Measurements from ENCODE around the gene WEE2. TPM values are rescaled to one million over a fixed set of nuclear protein-coding genes. Genes with fewer than 3 reads are reported as not detected.

Gene WEE2
- total RNA-seq, 4 donors from 2014 or later = 0.79 TPM; not detected in 3

DNA sequence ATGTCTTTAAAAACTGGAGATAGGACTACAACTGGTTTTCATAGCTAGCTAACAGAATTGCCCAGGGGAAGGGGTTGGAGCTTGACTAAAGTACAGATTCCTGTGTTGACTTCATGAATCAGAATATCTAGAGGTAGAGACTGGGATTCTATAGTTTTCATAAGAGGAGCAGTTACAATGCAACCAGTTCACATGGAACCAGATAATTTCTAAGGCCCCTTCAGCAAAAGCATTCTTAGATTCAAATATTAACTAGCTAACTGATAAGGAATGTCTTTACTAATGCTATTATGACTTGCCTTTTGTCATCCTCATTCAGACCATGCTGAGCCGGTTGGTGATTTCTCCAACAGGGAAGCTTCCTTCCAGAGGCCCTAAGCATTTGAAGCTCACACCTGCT lies 5.7 kb downstream of the WEE2 start:
- Histone ChIP-seq H3K4me1 (no peaks in the 10 kb centered on the region), H3K27ac (no peak overlapping the region), H3K4me3 (replicated peaks in 1 of 3) (no peak overlapping the region), H3K27me3 (no peaks in the 10 kb centered on the region), H3K36me3 (no peaks in the 10 kb centered on the region), H3K9me3 (no peaks in the 10 kb centered on the region)
- DNase-seq = no peak
- intact Hi-C loops (cut with DNase I) = no loop called here
- TF ChIP-seq, protein P1, sequence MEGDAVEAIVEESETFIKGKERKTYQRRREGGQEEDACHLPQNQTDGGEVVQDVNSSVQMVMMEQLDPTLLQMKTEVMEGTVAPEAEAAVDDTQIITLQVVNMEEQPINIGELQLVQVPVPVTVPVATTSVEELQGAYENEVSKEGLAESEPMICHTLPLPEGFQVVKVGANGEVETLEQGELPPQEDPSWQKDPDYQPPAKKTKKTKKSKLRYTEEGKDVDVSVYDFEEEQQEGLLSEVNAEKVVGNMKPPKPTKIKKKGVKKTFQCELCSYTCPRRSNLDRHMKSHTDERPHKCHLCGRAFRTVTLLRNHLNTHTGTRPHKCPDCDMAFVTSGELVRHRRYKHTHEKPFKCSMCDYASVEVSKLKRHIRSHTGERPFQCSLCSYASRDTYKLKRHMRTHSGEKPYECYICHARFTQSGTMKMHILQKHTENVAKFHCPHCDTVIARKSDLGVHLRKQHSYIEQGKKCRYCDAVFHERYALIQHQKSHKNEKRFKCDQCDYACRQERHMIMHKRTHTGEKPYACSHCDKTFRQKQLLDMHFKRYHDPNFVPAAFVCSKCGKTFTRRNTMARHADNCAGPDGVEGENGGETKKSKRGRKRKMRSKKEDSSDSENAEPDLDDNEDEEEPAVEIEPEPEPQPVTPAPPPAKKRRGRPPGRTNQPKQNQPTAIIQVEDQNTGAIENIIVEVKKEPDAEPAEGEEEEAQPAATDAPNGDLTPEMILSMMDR (IDR thresholded peaks at IDR 0.05) = no peak
- no peak for TF ChIP-seq POLR2A (IDR thresholded peaks at IDR 0.05)
- WGBS, 2 donors = 83 to 100% methylated on average over 1 of the region's 1 CpG

DNA sequence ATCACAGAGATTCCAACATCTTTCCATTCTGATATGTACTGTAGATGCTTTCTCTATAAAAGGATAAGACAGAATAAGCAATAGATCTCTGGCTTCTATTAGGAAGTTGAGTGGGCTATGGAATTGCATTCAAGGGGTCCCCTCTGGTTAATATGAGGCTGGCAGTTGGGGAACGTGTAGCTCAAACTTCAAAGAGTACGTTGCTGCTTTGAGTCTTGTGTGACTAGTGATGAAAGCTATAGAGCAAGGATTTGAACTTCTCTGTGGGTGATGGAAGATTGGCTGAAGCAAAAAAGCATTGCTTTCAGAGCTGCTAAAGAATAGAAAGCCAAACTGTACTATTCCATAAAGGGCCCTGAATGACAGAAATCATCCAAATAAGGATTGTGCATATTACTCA lies 6.4 kb downstream of the WEE2 start:
- Histone ChIP-seq H3K4me1 (no peaks in the 10 kb centered on the region), H3K4me3 (replicated peaks in 1 of 3) (no peak overlapping the region), H3K9me3 (no peaks in the 10 kb centered on the region), H3K27me3 (no peaks in the 10 kb centered on the region), H3K27ac (no peak overlapping the region), H3K36me3 (no peaks in the 10 kb centered on the region)
- TF ChIP-seq, protein P1 (IDR thresholded peaks at IDR 0.05) = no peak
- no peak for TF ChIP-seq POLR2A (IDR thresholded peaks at IDR 0.05)
- WGBS, 2 donors = 85 to 87% methylated on average over 2 of the region's 2 CpGs
- DNase-seq = no peak
- intact Hi-C loops (cut with DNase I) = no loop called here

DNA sequence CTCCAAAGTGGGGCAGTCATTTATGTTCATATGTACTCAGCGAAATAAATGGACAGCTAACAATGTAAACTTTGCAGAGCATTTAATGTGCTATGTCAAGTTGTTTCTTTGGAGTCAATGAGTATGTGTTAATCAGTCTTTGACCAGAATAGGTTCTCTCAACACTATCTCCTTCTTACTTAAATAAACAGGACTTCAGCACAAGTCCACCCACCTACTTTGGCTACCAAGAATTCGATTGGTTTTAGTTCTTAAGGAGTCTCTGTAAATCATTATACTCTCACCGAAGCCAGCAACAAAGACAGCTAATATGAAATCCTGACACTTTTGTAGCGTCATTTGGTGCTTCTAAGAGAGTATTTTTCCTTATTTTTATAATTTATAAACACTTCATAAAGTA lies 6.9 kb downstream of the WEE2 start:
- intact Hi-C loops (cut with DNase I) = no loop called here
- 53 to 65% methylated on average over 4 of the region's 4 CpGs for WGBS, 2 donors

DNA sequence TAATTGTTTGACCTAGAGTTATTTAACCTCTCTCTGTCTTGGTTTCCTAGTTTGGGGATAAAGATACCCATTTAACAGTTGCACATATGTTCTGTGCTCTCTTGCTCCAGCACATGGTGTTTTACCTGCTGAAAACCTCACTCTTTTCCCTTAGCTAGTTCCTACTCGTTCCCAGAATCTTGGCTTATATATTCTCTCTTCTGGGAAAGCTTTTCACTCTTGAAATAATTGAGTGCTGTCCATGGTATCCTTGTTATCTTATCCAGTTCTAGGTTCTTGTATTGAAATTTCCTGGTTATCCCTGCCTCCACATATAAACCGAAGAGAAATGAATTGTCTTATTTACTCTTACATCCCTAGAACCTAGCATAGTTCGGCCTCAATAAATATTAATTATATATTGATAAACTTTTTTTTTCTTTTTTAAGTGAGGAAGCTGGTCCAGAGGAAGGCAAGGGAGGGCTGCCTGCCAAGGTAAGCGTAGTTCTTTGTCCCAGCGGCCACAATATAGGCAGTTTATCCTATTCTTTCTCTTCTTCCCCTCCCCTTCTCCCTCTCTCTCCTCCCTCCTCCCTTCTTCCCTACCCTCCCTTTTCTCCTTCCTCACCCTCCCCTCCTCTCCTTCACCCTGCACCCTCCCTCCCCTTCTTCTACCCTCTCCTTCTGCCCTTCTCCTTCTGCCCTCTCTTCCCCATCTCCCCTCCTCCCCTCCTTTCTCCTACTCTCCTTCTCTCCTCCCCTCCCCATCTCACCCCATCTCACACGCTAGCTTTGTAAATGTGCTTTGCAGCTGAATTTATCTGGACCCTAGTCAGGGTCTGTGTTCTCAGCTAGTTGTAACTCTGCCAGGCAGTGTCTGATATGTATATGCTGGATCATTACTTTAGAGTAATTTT lies 7.9 kb downstream of the WEE2 start:
- 67 to 72% methylated on average over 6 of the region's 6 CpGs for WGBS, 2 donors
- no peaks in the 10 kb centered on the region for H3K36me3 ChIP-seq
- no peaks in the 10 kb centered on the region for H3K9me3 ChIP-seq
- TF ChIP-seq, protein P1 (IDR thresholded peaks at IDR 0.05) = no peak
- no peak for TF ChIP-seq POLR2A (IDR thresholded peaks at IDR 0.05)
- intact Hi-C loops (cut with DNase I) = no loop called here
- H3K27me3 ChIP-seq = no peaks in the 10 kb centered on the region
- H3K4me1 ChIP-seq = no peaks in the 10 kb centered on the region
- no peak overlapping the region for H3K4me3 ChIP-seq (replicated peaks in 1 of 3)
- no peak overlapping the region for H3K27ac ChIP-seq
- DNase-seq = no peak

More for the DNA sequence above, 6.9 kb downstream of the WEE2 start:
- H3K36me3 ChIP-seq = no peaks in the 10 kb centered on the region
- no peak overlapping the region for H3K27ac ChIP-seq
- TF ChIP-seq POLR2A (IDR thresholded peaks at IDR 0.05) = no peak
- TF ChIP-seq, protein P1 (IDR thresholded peaks at IDR 0.05) = no peak
- no peak for DNase-seq
- H3K27me3 ChIP-seq = no peaks in the 10 kb centered on the region
- no peaks in the 10 kb centered on the region for H3K9me3 ChIP-seq
- no peak overlapping the region for H3K4me3 ChIP-seq (replicated peaks in 1 of 3)
- H3K4me1 ChIP-seq = no peaks in the 10 kb centered on the region

DNA sequence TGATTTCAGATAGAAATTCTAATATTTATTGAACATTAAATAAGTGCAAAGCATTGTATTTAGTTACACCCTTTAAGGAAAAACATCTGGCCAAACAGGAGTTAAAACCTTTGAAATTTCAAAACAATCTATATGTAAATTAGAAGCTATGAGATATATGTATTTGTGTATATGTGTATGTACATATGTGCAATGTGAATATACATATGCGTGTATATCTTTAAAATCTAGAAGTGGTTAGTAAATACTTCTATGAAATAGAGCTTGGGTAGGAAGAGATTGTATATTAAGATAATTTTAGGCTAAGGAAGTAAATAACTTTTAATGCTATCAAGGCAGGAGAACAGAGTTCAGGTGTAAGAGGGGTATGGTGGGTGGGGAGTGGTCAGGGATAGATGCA lies 9.3 kb downstream of the WEE2 start:
- no peak for TF ChIP-seq POLR2A (IDR thresholded peaks at IDR 0.05)
- TF ChIP-seq, protein P1 (IDR thresholded peaks at IDR 0.05) = no peak
- no peak for DNase-seq

More for the DNA sequence above, 9.3 kb downstream of the WEE2 start:
- no peaks in the 10 kb centered on the region for H3K9me3 ChIP-seq
- H3K4me3 ChIP-seq (replicated peaks in 1 of 3) = no peak overlapping the region
- H3K27ac ChIP-seq = no peak overlapping the region
- intact Hi-C loops (cut with DNase I) = no loop called here
- WGBS, 2 donors = 95 to 97% methylated on average over 1 of the region's 1 CpG
- H3K27me3 ChIP-seq = no peaks in the 10 kb centered on the region
- H3K36me3 ChIP-seq = no peaks in the 10 kb centered on the region
- H3K4me1 ChIP-seq = no peaks in the 10 kb centered on the region
